OCI-LY3 (cell line): Measurements from ENCODE around the gene AKT1S1.

Source experiments
- CTCF ChIP-seq: fragments of 200-600, 300-600 bp; sonication (generic); IDR thresholded peaks from 2 replicates; pipeline ENCODE4 v1.5.1; 2014; ENCODE audit warnings: antibody characterized with exemption, low read length, low read depth
- EZH2phosphoT487 ChIP-seq: fragments of 200-600 bp; shearing (Covaris generic); IDR thresholded peaks from 2 replicates; pipeline ENCODE4 v1.6.1; 2018; ENCODE audit warnings: antibody characterized with exemption, mixed run types, low read depth

DNA sequence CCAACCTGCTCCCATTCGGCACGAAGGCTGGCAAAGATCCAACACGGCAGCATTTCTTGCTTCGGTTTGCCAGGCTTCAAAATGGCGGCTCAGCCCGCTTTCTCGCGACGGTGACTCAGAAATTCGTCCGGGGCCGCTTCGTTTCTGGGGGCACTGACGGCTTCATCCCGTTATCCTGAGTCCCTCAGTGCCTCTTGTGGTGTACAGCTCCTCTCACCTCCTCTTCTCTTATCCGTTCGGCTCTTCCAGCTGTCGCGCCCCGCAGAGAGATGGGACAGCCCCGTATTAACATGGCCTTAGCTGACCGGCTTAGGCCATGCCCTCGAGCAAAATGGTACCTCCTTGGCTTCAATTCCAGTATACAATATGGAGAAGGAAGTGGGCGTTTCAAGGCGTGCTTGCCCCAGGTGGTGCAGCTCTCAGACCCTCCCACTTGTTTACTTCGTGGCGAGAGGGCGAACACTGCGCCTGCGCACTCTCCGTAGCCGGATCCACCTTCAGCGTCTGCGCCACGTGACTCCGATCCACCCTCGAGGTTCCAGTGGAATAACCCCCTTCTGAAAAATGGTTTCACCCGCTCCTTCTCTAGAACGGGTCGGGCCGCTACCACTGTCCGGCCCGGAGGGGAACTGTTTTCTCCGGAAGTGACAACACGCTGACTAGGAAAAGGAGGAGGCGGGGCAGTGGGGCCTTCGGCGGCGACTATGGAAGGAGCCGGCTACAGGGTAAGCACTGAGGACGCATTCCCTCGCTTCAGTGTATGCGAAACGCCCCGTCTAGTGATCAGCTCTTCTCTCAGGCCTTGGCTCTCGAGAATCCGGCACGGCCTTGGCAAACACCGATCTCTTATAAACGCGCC lies at the start of gene AKT1S1, which contains the start of gene TBC1D17:
- TF ChIP-seq EZH2phosphoT487 (no peak), CTCF (no peak)
